GM18907 (cell line): Measurements from ENCODE around the gene GFPT1.
"Not testable (repeated sequence)": the region's sequence is repeated elsewhere in the genome, so short reads cannot be mapped to it uniquely, and the experiment has no call there.

Experiments
- ATAC-seq: cut with Tn5 transposase; IDR thresholded peaks from one replicate; pipeline ENCODE4 v1.9.1; 2021; ENCODE audit warnings: mild to moderate bottlenecking, moderate library complexity; ENCODE audit not compliant: unreplicated experiment

Gene GFPT1

GRCh38 chr2:69384618-69385081 is 2.4 kb downstream of the GFPT1 start:
- no peak for ATAC-seq

GRCh38 chr2:69383176-69383812 is 3.7 kb downstream of the GFPT1 start:
- no peak for ATAC-seq

- peak; percentile 35 for ATAC-seq
Measured at GRCh38 chr2:69382547-69382946, 4.5 kb downstream of the GFPT1 start.

- ATAC-seq = no peak
Measured at GRCh38 chr2:69381337-69381737, 5.7 kb downstream of the GFPT1 start.

- no peak for ATAC-seq
Measured at GRCh38 chr2:69380072-69380917, 6.7 kb downstream of the GFPT1 start.

- ATAC-seq = no peak
Measured at GRCh38 chr2:69376403-69376802, 10.6 kb downstream of the GFPT1 start.

GRCh38 chr2:69375494-69376353 is 11.3 kb downstream of the GFPT1 start:
- peak; percentile 63 for ATAC-seq

- no peak for ATAC-seq
Measured at GRCh38 chr2:69372767-69373166, 14.3 kb downstream of the GFPT1 start.

GRCh38 chr2:69369802-69370201 is 17.2 kb downstream of the GFPT1 start:
- no peak for ATAC-seq

- ATAC-seq = no peak
Measured at GRCh38 chr2:69368588-69368987, 18.4 kb downstream of the GFPT1 start.

- ATAC-seq = no peak
Measured at GRCh38 chr2:69359371-69359770, 27.7 kb downstream of the GFPT1 start.

GRCh38 chr2:69358914-69359313 is 28.1 kb downstream of the GFPT1 start:
- ATAC-seq = no peak

GRCh38 chr2:69356471-69356870 is 30.6 kb downstream of the GFPT1 start:
- no peak for ATAC-seq

GRCh38 chr2:69354976-69355375 is 32.1 kb downstream of the GFPT1 start:
- ATAC-seq = not testable (repeated sequence)

- ATAC-seq = no peak
Measured at GRCh38 chr2:69353360-69353759, 33.7 kb downstream of the GFPT1 start.

- no peak for ATAC-seq
Measured at GRCh38 chr2:69348781-69349180, 38.2 kb downstream of the GFPT1 start.

- ATAC-seq = peak; percentile 75
Measured at GRCh38 chr2:69345434-69345833, 41.6 kb downstream of the GFPT1 start.

GRCh38 chr2:69344305-69344704 is 42.7 kb downstream of the GFPT1 start:
- ATAC-seq = no peak

GRCh38 chr2:69340101-69340775 is 46.8 kb downstream of the GFPT1 start:
- no peak for ATAC-seq

- ATAC-seq = no peak
Measured at GRCh38 chr2:69335311-69335710, 51.7 kb downstream of the GFPT1 start.

GRCh38 chr2:69333352-69333751 is 53.7 kb downstream of the GFPT1 start:
- no peak for ATAC-seq
